Muscle of leg (tissue), 11 donors: ENCODE data around the gene MTCL1. TPM values are rescaled to one million over a fixed set of nuclear protein-coding genes. Genes with fewer than 3 reads are reported as not detected.
A peak's percentile ranks its signal among the peaks of the same experiment; 100 is the strongest.

Source experiments
- DNase-seq: peaks from one replicate; pipeline ENCODE4 v3.0.0; 2013
- H3K27ac ChIP-seq: one replicate; pipeline ENCODE4 v1.5.1; 2013; ENCODE audit warnings: mild to moderate bottlenecking, low read length, control low read depth
- H3K27me3 ChIP-seq: one replicate; pipeline ENCODE4 v1.6.1; 2013; ENCODE audit warnings: low read length; ENCODE audit not compliant: control insufficient read depth, insufficient read depth
- H3K36me3 ChIP-seq: one replicate; pipeline ENCODE4 v1.6.1; 2013; ENCODE audit warnings: low read length; ENCODE audit not compliant: control insufficient read depth, insufficient read depth
- H3K4me1 ChIP-seq: one replicate; pipeline ENCODE4 v1.6.1; 2013; ENCODE audit warnings: low read length; ENCODE audit not compliant: control insufficient read depth, insufficient read depth
- H3K4me3 ChIP-seq: one replicate; pipeline ENCODE4 v1.5.1; 2013; ENCODE audit warnings: low read length, control low read depth
- H3K9me3 ChIP-seq: replicated peaks from 2 replicates; pipeline ENCODE4 v1.6.1; 2013; ENCODE audit warnings: low read depth, low read length; ENCODE audit not compliant: control insufficient read depth
- WGBS: methylation state at CpG from one replicate; pipeline ENCODE4 v1.1.5; 2013; ENCODE audit warnings: missing lambda C conversion rate; ENCODE audit not compliant: insufficient coverage; 5-methylcytosine and 5-hydroxymethylcytosine counted together
- polyA plus RNA-seq, 8 donors: library from polyadenylated mRNA; unstranded; fragments of 120-200 nt; gene quantifications; one replicate each; pipeline versions ENCODE4 v1.2.1 to v1.2.3, GENCODE V29; 2013; ENCODE audit warnings: inconsistent platforms in 1 of 8, low replicate concordance in 1 of 8; ENCODE audit not compliant: insufficient read length in 8 of 8, insufficient read depth in 1 of 8
- total RNA-seq: library from RNA; stranded (reverse); fragments of 120-200 nt; gene quantifications from one replicate; pipeline ENCODE4 v1.2.4, GENCODE V29; 2013

Gene MTCL1
- total and polyA plus RNA-seq, 9 donors: 14.9 to 45.4 (median 22.8) TPM

- DNase-seq: no peak
Measured at GRCh38 chr18:8741532-8741931, 36.2 kb downstream of the MTCL1 start.

GRCh38 chr18:8742387-8743361, 37.3 kb downstream of the MTCL1 start:
- Histone ChIP-seq H3K4me3 (no peak overlapping the region), H3K4me1 (peaks cover 4% of the 10 kb centered on the region), H3K9me3 (no peaks in the 10 kb centered on the region), H3K36me3 (peaks cover 5% of the 10 kb centered on the region), H3K27me3 (no peaks in the 10 kb centered on the region), H3K27ac (no peak overlapping the region)
- no CpG with 5 or more reads among the region's 6 CpGs for WGBS
- no peak for DNase-seq

More at GRCh38 chr18:8741532-8741931, 36.2 kb downstream of the MTCL1 start:
- 75% methylated on average over 6 of the region's 7 CpGs for WGBS
- H3K4me3 ChIP-seq: no peak overlapping the region
- peaks cover 5% of the 10 kb centered on the region for H3K36me3 ChIP-seq
- no peaks in the 10 kb centered on the region for H3K9me3 ChIP-seq
- H3K27me3 ChIP-seq: no peaks in the 10 kb centered on the region
- H3K27ac ChIP-seq: no peak overlapping the region
- H3K4me1 ChIP-seq: peaks cover 4% of the 10 kb centered on the region

- Histone ChIP-seq H3K9me3 (no peaks in the 10 kb centered on the region), H3K4me3 (no peak overlapping the region), H3K27ac (no peak overlapping the region), H3K27me3 (no peaks in the 10 kb centered on the region), H3K4me1 (peaks cover 4% of the 10 kb centered on the region), H3K36me3 (peaks cover 5% of the 10 kb centered on the region)
- WGBS: 79% methylated on average over 5 of the region's 7 CpGs
- peak; percentile 23 for DNase-seq
Measured at GRCh38 chr18:8744038-8744437, 38.7 kb downstream of the MTCL1 start.

- Histone ChIP-seq H3K4me1 (peaks cover 4% of the 10 kb centered on the region), H3K4me3 (no peak overlapping the region), H3K36me3 (peaks cover 9% of the 10 kb centered on the region), H3K27me3 (no peaks in the 10 kb centered on the region), H3K9me3 (no peaks in the 10 kb centered on the region), H3K27ac (no peak overlapping the region)
- no CpG with 5 or more reads among the region's 4 CpGs for WGBS
- DNase-seq: no peak
Measured at GRCh38 chr18:8744656-8745055, 39.3 kb downstream of the MTCL1 start.

- H3K4me1 ChIP-seq: peaks cover 8% of the 10 kb centered on the region
- H3K27me3 ChIP-seq: no peaks in the 10 kb centered on the region
- no peak for DNase-seq
- peaks cover 9% of the 10 kb centered on the region for H3K36me3 ChIP-seq
- H3K4me3 ChIP-seq: no peak overlapping the region
- H3K9me3 ChIP-seq: no peaks in the 10 kb centered on the region
- H3K27ac ChIP-seq: no peak overlapping the region
- WGBS: 77% methylated on average over 8 of the region's 15 CpGs
Measured at GRCh38 chr18:8745355-8746014, 40.1 kb downstream of the MTCL1 start.

- Histone ChIP-seq H3K27ac (no peak overlapping the region), H3K9me3 (no peaks in the 10 kb centered on the region), H3K4me3 (no peak overlapping the region), H3K27me3 (no peaks in the 10 kb centered on the region), H3K36me3 (peaks cover 7% of the 10 kb centered on the region), H3K4me1 (peaks cover 8% of the 10 kb centered on the region)
- 41% methylated on average over 4 of the region's 6 CpGs for WGBS
- DNase-seq: no peak
Measured at GRCh38 chr18:8747440-8747937, 42.1 kb downstream of the MTCL1 start.

GRCh38 chr18:8749492-8749891, 44.1 kb downstream of the MTCL1 start:
- WGBS: 86% methylated on average over 4 of the region's 6 CpGs
- H3K9me3 ChIP-seq: no peaks in the 10 kb centered on the region

GRCh38 chr18:8750954-8751415, 45.6 kb downstream of the MTCL1 start:
- no peak overlapping the region for H3K4me3 ChIP-seq
- no peaks in the 10 kb centered on the region for H3K9me3 ChIP-seq
- WGBS: 63% methylated on average over 5 of the region's 8 CpGs
- H3K4me1 ChIP-seq: peaks cover 7% of the 10 kb centered on the region
- DNase-seq: no peak
- H3K27me3 ChIP-seq: no peaks in the 10 kb centered on the region
- H3K36me3 ChIP-seq: peaks cover 7% of the 10 kb centered on the region
- H3K27ac ChIP-seq: no peak overlapping the region

More at GRCh38 chr18:8749492-8749891, 44.1 kb downstream of the MTCL1 start:
- no peak overlapping the region for H3K4me3 ChIP-seq
- H3K36me3 ChIP-seq: peaks cover 7% of the 10 kb centered on the region
- no peak for DNase-seq
- peaks cover 6% of the 10 kb centered on the region for H3K4me1 ChIP-seq
- H3K27me3 ChIP-seq: no peaks in the 10 kb centered on the region
- H3K27ac ChIP-seq: no peak overlapping the region

GRCh38 chr18:8751692-8752091, 46.3 kb downstream of the MTCL1 start:
- H3K9me3 ChIP-seq: no peaks in the 10 kb centered on the region
- no peak overlapping the region for H3K27ac ChIP-seq
- H3K36me3 ChIP-seq: peaks cover 4% of the 10 kb centered on the region
- no peak for DNase-seq
- H3K27me3 ChIP-seq: no peaks in the 10 kb centered on the region
- no peak overlapping the region for H3K4me3 ChIP-seq
- H3K4me1 ChIP-seq: peaks cover 7% of the 10 kb centered on the region
- WGBS: 57% methylated on average over 9 of the region's 9 CpGs

- H3K9me3 ChIP-seq: no peaks in the 10 kb centered on the region
- DNase-seq: no peak
- no CpG with 5 or more reads among the region's 1 CpG for WGBS
- H3K4me1 ChIP-seq: peaks cover 7% of the 10 kb centered on the region
- no peaks in the 10 kb centered on the region for H3K27me3 ChIP-seq
- H3K27ac ChIP-seq: no peak overlapping the region
- peaks cover 4% of the 10 kb centered on the region for H3K36me3 ChIP-seq
- H3K4me3 ChIP-seq: no peak overlapping the region
Measured at GRCh38 chr18:8752329-8752728, 47.0 kb downstream of the MTCL1 start.
